Activated CD8-positive, alpha-beta T cell treated with anti-CD3 and anti-CD28 coated beads for 36 hours (primary cell): ENCODE data around the gene NAA80. TPM values are rescaled to one million over a fixed set of nuclear protein-coding genes. Genes with fewer than 3 reads are reported as not detected.

Source experiments
- ATAC-seq: fragments of 200-7000 bp; cut with Tn5 transposase; one replicate; pipeline ENCODE4 v1.10.0; 2021; ENCODE audit warnings: mild to moderate bottlenecking, moderate library complexity
- CTCF ChIA-PET: fragments of 350-600 bp; sonication (Branson Sonifier 250); formaldehyde crosslinking; loops from one replicate; lab custom pipeline; 2021; ENCODE audit warnings: antibody characterized with exemption; lab: Charles Lee
- POLR2A ChIA-PET: fragments of 350-600 bp; sonication (Branson Sonifier 250); formaldehyde crosslinking; loops from one replicate; lab custom pipeline; 2021; ENCODE audit warnings: antibody characterized with exemption; lab: Charles Lee
- DNase-seq: peaks from one replicate; pipeline ENCODE4 v3.0.0-alpha.2; 2020
- H3K27ac Mint-ChIP-seq: one replicate; pipeline ENCODE4 v1.8.0; 2021; ENCODE audit warnings: mild to moderate bottlenecking, mixed read lengths
- H3K27me3 Mint-ChIP-seq: one replicate; pipeline ENCODE4 v1.8.0; 2021; ENCODE audit warnings: mixed read lengths
- H3K36me3 Mint-ChIP-seq: one replicate; pipeline ENCODE4 v1.8.0; 2021; ENCODE audit warnings: low read depth, mixed read lengths
- H3K4me1 Mint-ChIP-seq: one replicate; pipeline ENCODE4 v1.8.0; 2021; ENCODE audit warnings: low read depth, mixed read lengths
- H3K4me3 Mint-ChIP-seq: one replicate; pipeline ENCODE4 v1.8.0; 2021; ENCODE audit warnings: mild to moderate bottlenecking, moderate library complexity, mixed read lengths
- H3K9me3 Mint-ChIP-seq: one replicate; pipeline ENCODE4 v1.8.0; 2021; ENCODE audit warnings: mixed read lengths
- CTCF ChIP-seq: fragments of 200-600 bp; IDR thresholded peaks from one replicate; pipeline ENCODE4 v1.8.0; 2022; ENCODE audit warnings: antibody characterized with exemption, mild to moderate bottlenecking
- intact Hi-C: fragments of 100-400 bp; cut with micrococcal nuclease; formaldehyde crosslinking; loops from one replicate; pipeline ENCODE4 v1.10.0; 2022
- total RNA-seq, 2 experiments: library from RNA; stranded (reverse); gene quantifications; one replicate each; pipeline ENCODE4 v1.2.3, GENCODE V29; 2021

The NAA80 gene
- total RNA-seq, 2 experiments from 2014 or later: 23.2 to 23.4 TPM

GRCh38 chr3:50290161-50290641 is 9.0 kb downstream of the NAA80 start:
- CTCF ChIA-PET: interaction anchor here (1.2 to 3.6 kb wide), 3 partner anchors 8 to 15 kb away, joined by 3 to 13 read pairs (median 8); partner anchors contain the start of genes HYAL3 and NAA80
- no peak for ATAC-seq
- no peaks in the 10 kb centered on the region for H3K9me3 Mint-ChIP-seq
- H3K4me3 Mint-ChIP-seq: peak overlapping the region; percentile 95
- intact Hi-C loops: no loop called here
- peaks cover 14% of the 10 kb centered on the region for H3K4me1 Mint-ChIP-seq
- no peak for TF ChIP-seq CTCF
- no peaks in the 10 kb centered on the region for H3K27me3 Mint-ChIP-seq
- peaks cover 37% of the 10 kb centered on the region for H3K36me3 Mint-ChIP-seq
- no peak overlapping the region for H3K27ac Mint-ChIP-seq
- POLR2A ChIA-PET: interaction anchor here (0.8 to 8.2 kb wide), 4 partner anchors 8 to 52 kb away, joined by 3 to 98 read pairs (median 4); partner anchors contain the start of genes HYAL3, LSMEM2 and NAA80
- no peak for DNase-seq

- intact Hi-C loops: no loop called here
Observed at GRCh38 chr3:50289130-50289529, 10.1 kb downstream of the NAA80 start.

GRCh38 chr3:50288387-50289007 is 10.7 kb downstream of the NAA80 start:
- ChIA-PET POLR2A (interaction anchor here (1.0 to 8.2 kb wide), 6 partner anchors 8 to 48 kb away, joined by 3 to 98 read pairs (median 4); partner anchors contain the start of gene LSMEM2), CTCF (interaction anchor here (1.1 to 3.6 kb wide), 4 partner anchors 13 to 62 kb away, joined by 3 to 13 read pairs (median 6); no protein-coding TSS in a partner anchor)
- Mint-ChIP-seq H3K9me3 (no peaks in the 10 kb centered on the region), H3K27ac (no peak overlapping the region), H3K36me3 (peaks cover 37% of the 10 kb centered on the region), H3K4me1 (peaks cover 14% of the 10 kb centered on the region), H3K27me3 (no peaks in the 10 kb centered on the region), H3K4me3 (no peak overlapping the region)
- DNase-seq: no peak
- TF ChIP-seq CTCF: no peak
- ATAC-seq: no peak
- intact Hi-C loops: no loop called here

More at GRCh38 chr3:50289130-50289529, 10.1 kb downstream of the NAA80 start:
- Mint-ChIP-seq H3K4me1 (peaks cover 14% of the 10 kb centered on the region), H3K27ac (no peak overlapping the region), H3K9me3 (no peaks in the 10 kb centered on the region), H3K36me3 (peaks cover 37% of the 10 kb centered on the region), H3K4me3 (peak overlapping the region; percentile 27), H3K27me3 (no peaks in the 10 kb centered on the region)
- TF ChIP-seq CTCF: no peak
- DNase-seq (no peak), ATAC-seq (no peak)
- CTCF ChIA-PET: interaction anchor here (1.1 to 3.6 kb wide), 5 partner anchors 9 to 62 kb away, joined by 3 to 13 read pairs (median 7); partner anchors contain the start of genes HYAL3 and NAA80
- POLR2A ChIA-PET: interaction anchor here (1.0 to 8.2 kb wide), 5 partner anchors 9 to 51 kb away, joined by 3 to 98 read pairs (median 6); partner anchors contain the start of genes HYAL3, LSMEM2 and NAA80

- ChIA-PET CTCF (interaction anchor here (1.3 to 3.6 kb wide), 3 partner anchors 12 to 40 kb away, joined by 3 to 13 read pairs (median 7); no protein-coding TSS in a partner anchor), POLR2A (interaction anchor here (1.0 to 8.2 kb wide), 4 partner anchors 9 to 19 kb away, joined by 3 to 98 read pairs (median 6); partner anchors contain the start of gene LSMEM2)
- TF ChIP-seq CTCF: no peak
- DNase-seq (no peak), ATAC-seq (no peak)
- peaks cover 37% of the 10 kb centered on the region for H3K36me3 Mint-ChIP-seq
- H3K4me3 Mint-ChIP-seq: no peak overlapping the region
- no peak overlapping the region for H3K27ac Mint-ChIP-seq
- intact Hi-C loops: no loop called here
- peaks cover 8% of the 10 kb centered on the region for H3K4me1 Mint-ChIP-seq
- no peaks in the 10 kb centered on the region for H3K9me3 Mint-ChIP-seq
- H3K27me3 Mint-ChIP-seq: no peaks in the 10 kb centered on the region
Observed at GRCh38 chr3:50287262-50287661, 11.9 kb downstream of the NAA80 start.
